GM04503 (cell line): Measurements from ENCODE around the gene ABI2.

Source experiments
- DNase-seq: peaks from one replicate; pipeline ENCODE4 v3.0.0-alpha.2; 2012; ENCODE audit warnings: low read depth

Gene ABI2

DNA sequence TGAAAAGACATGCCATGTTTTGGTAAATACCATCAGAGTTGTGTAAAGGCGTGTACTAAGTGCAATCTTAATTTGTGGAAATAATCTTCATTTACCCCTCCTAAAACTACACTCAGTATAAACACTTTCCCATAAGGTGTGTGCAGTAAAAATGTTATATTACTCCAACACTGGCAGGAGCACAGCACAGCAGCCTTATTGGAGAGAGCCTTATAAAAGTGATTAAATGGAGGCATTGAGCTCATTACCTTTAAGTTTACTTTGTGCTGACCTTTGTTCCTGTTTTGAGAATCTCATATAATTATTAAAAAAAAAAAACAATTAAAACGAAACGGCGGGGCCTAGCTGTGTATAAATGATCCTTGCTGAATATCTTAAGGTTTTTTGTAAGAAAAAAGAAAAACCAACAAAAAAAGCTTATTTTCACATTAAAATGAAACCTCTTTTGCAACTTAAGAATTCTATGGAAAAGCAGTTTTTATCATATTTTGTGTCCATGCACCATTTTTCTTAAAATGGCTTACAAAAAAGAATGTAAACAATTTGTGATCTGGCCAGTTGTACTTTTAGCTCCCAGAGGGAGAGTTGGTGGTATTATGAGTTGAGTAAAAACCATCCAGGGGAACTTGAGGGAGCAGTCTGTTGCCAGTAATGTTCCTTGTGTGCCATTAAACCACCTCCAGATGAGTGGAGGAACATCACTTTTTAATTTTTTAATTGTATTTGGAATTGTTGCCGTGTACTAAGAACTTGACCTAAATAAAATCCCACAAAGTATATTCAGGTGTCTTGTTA lies 103.4 kb downstream of the ABI2 start:
- no peak for DNase-seq

DNA sequence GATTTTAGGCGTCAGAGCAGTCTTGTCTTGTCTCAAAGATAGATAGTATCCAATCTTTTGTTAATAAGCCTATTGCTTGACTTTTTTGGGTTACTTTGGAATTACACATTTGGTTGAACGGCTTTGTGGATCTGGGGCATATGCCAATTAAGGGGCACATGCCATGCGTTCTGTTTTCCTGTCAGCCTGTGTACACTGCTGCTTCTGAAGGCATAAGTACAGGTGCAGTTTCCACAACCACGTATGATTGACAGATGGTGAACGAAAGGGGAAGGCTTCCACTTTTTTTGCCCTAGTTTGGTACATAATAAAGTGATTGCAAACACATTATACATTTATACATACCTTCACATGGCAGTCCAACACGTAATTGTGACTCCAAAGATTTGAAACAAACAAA lies 104.6 kb downstream of the ABI2 start:
- DNase-seq = no peak

DNA sequence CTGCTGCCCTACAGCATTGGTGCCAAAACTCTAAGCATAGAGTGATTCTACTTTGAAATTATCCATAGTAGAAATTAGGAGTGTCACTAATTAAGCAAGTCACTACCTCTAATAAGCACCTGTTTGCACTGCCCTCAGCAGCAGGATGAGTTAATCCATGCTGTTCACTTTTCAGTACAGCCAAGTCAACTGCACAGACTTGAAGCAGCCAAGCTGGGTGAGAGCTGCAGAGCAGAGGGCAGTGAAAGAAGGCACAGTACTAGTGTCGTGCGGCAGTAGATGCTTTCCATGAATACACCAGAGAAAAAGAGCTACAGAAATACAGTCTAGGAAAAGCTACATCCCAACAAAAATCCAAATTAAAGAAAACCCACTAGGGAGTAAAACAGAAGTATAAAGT lies 108.3 kb downstream of the ABI2 start:
- DNase-seq = no peak

DNA sequence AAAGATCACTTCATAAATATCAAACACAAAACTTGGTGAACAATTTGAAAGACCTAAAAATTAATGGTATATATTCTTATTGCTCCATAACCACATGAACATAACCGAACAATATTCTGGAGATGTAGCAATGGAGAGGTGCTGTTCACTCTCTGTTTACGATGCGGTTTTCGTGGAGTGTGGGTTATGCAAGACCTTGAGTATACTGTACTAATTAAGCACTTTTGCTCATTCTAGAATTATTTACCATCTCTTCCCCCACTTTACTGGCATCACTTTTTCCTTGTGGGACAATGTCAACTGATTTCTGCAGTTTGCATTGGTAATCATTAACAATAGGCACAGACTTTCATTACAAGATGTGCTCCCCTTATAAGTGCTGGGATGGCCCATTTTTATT lies 109.3 kb downstream of the ABI2 start:
- DNase-seq = peak; percentile 46

DNA sequence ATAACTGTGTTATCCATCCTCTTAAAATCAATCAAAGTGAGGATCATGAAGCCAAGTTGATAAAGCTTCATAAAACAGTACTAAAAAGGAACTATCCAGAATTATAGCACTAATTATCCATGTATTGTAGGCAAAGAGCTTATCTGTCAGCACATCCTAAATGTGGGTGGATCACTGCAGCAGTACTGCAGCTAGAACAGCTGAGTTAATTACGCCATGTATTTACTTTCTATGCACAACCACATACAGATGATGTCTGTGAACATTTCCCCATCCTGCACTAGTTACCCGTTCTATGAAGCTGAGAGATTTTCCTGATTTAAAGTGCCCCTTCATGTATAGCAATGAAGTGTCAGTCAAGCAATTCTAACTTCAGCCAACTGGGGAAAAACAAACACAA lies 110.3 kb downstream of the ABI2 start:
- no peak for DNase-seq

DNA sequence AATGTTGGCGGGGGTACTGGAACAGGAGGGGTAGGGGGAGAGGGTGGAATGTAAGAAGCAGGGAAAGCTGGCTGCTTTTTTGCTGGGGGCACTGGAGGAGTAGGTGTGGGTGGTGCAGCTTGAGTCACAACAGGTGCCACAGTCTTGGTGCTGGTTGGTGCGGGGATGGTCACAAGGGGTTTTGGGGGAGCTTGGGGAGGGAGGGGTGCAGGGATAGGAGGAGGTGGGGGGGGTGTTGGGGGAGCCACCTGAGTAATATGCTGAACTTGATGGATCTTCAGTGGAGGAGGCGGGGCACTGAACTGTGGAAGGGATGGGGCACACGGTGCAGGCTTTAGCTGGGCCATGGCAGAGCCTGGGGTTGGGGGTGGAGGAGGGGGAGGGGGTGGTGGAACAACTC lies 112.5 kb downstream of the ABI2 start:
- DNase-seq = no peak

DNA sequence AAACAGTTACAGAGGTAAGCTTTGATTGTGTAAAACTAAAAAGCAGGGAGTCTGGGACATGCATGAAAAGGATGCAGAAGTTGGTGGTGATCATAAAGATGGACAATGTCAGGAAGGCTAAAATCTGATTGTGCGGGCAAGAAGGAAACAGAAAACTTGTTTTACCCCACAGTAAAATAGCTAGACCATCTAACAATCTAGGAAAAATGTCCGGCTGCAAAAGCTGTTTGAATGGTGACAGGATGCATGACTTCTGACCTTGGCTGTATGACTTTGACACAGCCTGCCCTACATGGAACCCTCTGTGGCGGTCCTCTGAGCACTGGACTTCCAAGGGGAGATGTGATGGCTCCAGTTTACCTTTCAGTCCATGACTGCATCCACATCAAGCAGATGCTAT lies 113.3 kb downstream of the ABI2 start:
- DNase-seq = no peak

DNA sequence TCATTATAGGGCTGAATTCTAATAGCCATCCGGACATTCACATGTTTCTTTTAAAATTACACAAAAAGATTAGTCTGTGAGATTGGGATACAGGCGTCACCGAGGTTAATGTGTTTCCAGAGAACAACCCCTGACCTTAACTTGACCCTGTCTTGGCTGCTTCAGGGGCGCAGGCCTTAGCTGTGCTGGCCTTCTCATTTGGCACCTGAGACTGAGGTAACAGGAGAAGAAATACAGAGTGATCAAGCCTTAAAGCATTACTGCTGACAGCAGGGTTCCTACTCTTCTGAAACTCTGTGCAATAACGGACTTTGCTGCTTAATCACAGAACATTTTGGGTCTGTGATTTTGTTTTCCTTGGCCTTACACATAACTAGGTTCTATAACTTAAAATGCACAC lies 114.3 kb downstream of the ABI2 start:
- no peak for DNase-seq

DNA sequence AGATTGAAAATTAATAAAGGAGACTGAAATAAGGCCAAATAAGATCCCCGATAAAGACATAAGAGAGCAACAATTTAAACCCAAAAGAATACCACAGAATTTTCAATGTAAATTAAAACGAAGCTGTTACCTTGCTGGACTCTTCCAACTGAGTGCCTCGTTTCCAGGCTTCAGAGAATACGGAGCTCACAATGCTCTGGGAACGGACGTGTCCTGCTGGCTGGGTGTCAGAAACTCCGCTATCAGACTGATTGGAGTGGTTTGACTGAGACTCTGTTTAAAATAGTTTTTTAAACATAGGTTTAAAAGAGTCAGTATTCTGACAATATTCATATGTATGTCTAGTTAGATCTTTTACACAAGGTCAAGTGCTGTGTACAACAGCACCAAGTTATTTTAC lies 116.5 kb downstream of the ABI2 start:
- no peak for DNase-seq

DNA sequence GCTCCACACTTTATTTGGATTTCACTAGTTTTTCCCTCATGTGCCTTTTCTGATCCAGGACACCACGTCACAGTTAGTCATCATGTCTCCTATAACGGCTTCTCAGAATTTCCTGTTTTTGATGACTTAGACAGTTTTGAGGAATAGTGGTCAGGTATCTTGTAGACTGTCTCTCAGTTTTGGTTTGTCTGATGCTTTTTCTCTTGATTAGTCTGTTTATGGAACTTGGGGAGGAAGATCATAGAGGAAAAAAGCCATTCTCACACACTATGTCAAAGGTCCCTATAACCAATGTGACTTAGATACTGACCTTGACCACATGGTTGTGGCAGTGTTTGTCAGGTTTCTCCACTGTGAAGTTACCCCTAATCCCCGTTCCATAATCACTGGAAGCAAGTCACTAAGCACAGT lies 117.9 kb downstream of the ABI2 start:
- DNase-seq = no peak

DNA sequence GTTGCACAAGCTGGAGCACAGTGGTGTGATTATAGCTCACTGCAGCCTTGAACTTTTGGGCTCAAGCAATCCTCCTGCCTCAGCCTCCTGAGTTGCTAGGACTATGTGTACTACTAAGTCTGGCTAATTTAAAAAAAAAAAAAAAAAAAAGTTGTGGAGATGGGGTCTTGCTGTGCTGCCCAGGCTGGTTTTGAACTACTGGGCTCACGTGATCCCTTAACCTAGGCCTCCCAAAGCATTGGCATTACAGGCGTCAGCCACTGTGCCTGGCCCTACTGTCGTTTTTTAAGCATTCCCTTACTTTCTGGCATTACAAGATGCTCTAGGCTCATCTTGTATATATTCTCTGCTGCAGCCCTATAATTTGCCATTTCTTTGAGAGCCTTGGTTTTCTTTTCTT lies 118.6 kb downstream of the ABI2 start:
- no peak for DNase-seq

DNA sequence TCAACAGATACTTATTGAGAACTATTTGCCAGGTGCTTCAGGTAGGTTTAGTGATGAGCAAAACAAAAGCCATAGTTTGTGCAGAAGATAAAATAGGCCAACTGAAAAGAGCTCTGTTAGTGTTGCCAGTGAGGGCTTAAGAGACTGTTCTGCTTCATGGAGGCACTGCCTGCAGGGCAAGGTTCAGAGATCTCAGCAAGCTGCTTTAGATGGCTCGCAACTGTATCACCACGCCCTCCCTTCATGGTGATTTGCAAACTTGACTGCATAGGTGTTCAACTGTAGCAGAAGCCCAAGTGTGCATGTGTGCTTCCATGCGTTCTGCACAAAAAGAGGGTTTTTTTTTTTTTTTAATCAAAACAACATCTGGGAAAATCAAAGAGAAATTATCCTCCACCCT lies 122.4 kb downstream of the ABI2 start:
- DNase-seq = no peak

DNA sequence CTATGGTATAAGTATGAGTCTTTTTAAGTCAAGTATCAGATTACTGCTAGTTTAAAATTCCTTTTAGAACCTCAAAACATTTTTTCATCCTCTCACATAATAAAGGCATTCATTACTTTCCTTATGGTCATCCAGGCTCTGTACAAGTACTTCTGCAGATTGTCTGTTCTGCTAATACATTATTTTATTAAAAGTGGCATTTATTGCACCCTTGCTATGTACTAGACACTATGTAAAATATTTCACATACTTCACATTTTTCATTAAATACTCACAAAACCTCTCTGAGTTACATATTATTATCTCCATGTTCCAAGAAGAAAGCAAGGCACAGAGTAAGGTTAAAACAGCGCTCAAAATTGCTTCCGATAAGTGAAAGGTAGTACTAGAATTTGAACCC lies 122.8 kb downstream of the ABI2 start:
- peak; percentile 31 for DNase-seq

DNA sequence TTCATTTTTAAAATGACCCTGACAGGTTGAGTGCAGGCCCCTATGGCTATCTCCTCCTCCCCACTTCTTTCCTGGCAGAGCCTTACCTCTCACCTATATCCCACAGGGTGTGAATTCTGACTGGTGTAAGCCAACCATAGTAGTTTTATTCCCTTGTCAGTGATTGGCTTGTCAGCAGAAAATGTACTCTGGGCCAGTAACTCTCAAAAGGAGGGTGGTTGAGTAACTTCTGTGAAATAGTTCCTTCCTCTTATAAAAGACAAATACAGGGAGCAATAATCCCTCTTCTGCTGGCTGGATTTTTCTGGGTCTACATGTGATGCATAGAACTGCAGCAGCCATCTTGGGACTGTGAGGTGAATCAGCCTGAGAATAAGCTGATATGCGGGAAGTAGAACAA lies 123.5 kb downstream of the ABI2 start:
- no peak for DNase-seq

DNA sequence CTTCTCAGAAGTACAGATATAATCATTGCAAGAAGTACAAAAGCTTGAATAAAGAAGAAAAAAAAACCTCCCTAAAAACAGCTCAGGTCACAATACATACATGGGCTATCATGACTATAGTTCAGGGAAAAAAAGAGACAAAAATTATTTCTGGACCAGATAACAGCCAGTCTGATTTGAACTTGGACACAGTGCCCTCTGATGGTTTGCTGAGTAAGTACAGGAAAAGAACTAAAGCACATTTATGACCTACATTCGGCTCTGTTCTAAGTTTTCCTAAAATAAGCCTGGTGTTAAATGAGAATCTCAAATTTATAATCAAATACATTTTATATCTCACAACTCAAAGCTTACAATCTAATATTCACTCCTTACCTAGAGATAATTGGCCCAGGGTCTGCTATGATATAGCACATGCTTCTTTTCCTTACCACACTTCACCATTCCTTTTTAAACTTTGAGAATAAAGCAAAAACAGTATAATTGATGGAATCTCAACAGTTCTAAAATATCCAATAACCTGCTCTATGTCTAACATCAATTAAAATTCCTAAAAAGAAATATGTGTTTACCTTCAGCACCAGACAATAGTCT lies 125.8 kb downstream of the ABI2 start:
- no peak for DNase-seq

DNA sequence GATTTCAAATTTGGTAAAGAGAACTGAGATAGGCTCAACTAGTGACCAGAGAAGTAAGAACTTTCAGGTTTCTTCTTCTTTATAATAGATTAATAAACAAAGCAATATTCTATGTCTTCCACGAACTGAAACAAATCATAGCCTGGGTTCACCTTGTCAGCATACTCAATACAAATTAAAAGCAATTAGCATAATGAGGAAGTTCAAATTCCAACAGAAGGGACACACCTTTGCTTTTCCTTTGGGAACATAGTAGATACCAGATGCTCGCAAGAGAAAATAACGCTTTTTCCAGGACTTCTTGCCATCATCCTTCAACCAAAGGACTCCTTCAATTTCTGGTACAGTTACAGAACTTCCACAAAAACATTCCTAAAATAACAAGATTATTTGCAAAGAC lies 127.0 kb downstream of the ABI2 start:
- no peak for DNase-seq

DNA sequence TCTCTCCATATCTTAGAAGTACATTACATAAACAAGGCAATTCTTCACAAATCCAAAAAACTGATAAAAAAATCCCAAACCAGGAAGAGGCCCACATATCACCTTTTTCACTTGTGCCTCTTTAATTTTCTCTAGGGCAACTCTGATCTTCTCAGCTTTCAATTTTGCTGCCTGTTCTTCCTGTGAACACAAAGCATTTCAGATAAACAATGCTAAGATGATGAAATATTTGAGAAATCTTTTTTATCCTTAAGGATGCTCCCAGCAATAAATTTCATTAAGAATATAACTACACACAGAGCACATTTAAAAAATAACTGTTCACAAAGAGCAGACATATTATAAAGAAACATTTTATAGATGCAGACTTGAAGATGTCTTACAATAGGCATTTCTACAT lies 133.6 kb downstream of the ABI2 start:
- DNase-seq = no peak

DNA sequence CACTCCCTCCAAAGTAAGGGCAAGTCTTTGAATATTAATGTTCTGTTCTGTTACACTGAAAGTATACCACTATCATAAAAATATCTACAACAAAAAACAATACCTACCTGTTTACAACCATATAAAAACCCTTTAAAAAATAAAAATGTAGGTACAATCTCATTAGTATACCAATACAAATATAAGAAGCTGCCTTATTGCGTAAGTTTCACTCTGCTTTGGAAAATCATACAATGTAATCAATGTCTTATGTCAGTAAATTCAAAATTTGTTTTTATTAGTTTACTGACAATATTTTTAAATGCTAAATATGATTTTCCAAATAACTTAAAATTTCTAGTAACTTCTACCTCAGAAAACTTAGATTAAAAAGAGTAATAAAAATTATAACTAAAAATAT lies 134.1 kb downstream of the ABI2 start:
- DNase-seq = no peak

DNA sequence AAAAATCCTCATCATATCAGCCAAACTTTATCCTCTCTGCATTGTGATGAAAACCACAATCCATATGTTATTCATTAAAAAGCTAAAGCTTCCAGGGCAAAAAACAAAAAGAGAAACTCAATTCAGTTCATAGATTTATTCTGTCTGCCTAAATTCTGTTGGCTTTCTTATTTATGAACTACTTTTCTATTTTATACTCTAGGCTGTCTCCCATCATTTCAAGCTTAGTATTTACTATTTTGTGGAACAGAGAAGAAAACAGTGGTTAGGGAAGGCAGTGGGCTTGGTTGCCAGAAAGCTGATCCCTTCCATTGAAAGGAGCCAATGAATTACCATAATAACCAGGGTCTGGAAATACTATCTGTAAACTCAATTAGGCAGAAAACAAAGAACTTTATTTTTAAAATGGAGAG lies 135.1 kb downstream of the ABI2 start:
- DNase-seq = no peak

DNA sequence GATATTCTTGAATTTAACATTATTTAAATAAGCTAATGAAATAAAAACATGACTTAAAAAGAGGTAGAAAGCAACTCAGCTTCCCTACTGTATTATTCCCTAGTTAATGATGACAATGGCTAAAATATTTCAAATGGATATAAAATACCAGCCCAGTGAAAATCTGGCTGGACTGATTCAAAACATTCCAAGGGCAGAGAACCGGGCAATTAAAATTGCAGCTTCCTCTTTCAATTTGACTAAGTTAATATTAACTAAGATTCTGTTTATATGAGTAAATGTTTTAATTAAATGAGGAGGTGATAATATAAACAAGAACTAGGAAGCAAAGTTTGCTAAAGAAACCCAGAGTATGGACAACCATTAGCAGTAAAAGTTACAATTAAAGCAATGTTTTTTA lies 141.4 kb downstream of the ABI2 start:
- DNase-seq = no peak

DNA sequence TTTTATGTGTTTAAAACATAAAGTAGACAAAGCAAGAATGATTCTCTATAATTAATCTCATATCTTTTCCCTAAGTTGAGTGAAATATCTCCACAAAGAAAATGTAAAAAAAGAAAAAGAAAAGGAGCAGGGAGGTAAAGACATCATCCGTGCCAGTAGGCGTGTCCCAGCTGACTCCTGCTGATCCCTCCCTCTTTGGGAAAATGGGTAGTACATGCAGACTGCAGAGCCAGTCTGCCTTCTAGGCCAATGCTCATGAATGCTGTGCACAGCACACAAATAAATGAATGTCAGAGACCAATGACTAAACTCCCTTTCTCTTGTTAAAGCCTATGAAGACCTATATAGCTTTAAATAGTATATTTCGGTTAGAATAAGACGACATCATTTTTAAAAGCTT lies 142.2 kb downstream of the ABI2 start:
- no peak for DNase-seq

DNA sequence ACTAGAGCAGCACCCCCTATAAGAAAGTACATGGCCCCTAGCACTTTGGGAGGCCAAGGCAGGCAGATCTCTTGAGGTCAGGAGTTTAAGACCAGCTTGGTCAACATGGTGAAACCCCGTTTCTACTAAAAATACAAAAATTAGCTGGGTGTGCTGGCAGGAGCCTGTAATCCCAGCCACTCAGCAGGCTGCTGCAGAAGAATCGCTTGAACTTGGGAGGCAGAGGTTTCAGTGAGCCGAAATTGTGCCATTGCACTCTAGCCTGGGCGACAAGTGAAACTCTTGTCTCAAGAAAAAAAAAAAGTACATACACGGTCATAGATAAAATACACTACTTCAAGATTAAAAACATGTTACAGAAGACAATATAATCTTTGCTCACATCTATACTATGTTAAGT lies 143.1 kb downstream of the ABI2 start:
- DNase-seq = no peak

DNA sequence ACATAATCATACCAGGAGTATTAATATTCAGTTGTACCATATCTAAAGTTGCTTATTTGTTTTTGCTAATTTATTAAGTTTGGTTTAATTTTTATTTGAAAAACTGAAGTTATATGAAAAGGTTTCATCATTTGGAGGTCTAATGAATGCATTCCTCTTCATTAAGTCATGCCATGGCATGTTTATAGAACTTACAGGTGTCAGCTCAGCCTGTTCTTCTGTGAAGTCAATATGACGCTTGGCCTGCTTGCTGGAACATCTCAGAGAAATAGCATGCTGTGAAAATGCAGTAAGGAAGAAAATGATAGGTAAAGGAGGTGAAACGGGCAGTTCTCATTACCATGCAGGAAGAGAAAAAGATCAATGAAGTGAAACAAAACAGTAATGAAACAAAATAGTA lies 148.7 kb downstream of the ABI2 start:
- DNase-seq = no peak

DNA sequence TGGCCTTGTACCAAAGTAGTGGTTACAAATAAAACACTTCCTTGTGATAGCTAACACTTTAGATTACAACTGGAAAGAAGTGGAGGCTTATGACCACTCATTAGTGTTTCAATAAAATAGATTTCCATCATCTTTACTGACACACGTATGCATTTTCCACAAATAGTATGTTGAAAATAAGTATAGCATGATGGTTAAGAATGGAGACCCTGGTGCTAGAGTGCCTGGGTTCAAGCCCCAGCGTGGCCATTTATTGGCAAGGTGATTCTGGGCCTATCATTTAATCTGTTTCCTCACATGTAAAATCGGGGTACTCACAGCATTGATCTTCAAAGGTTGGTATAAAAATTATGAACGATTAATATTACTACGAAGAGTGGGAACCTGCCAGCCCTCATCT lies 152.4 kb downstream of the ABI2 start:
- DNase-seq = no peak
